HAP-1 (cell line): ENCODE data around the gene ZFP1.

Experiments
- DNase-seq, 2 experiments: peaks; one replicate each; pipeline ENCODE4 v3.0.0-alpha.2; 2016 to 2020; ENCODE audit warnings: low spot score in 2 of 2
- H3K27me3 ChIP-seq: fragments of 250-450 bp; sonication (Bioruptor Pico); 2 replicates; pipeline ENCODE4 v1.5.1; 2020; ENCODE audit warnings: low read depth, mild to moderate bottlenecking, moderate library complexity
- H3K36me3 ChIP-seq: fragments of 250-450 bp; sonication (Bioruptor Pico); replicated peaks from 2 replicates; pipeline ENCODE4 v1.5.1; 2020; ENCODE audit warnings: mild to moderate bottlenecking
- H3K4me1 ChIP-seq: fragments of 250-450 bp; sonication (Bioruptor Pico); 2 replicates; pipeline ENCODE4 v1.5.1; 2020; ENCODE audit warnings: mild to moderate bottlenecking
- H3K4me3 ChIP-seq: fragments of 250-450 bp; sonication (Bioruptor Pico); 2 replicates; pipeline ENCODE4 v1.5.1; 2020; ENCODE audit warnings: mild to moderate bottlenecking, moderate library complexity
- H3K9me3 ChIP-seq: fragments of 250-450 bp; sonication (Bioruptor Pico); 2 replicates; pipeline ENCODE4 v1.5.1; 2020; ENCODE audit warnings: mild to moderate bottlenecking, moderate library complexity
- in situ Hi-C: fragments of 300-500 bp; cut with MboI; formaldehyde crosslinking; loops from 3 replicates; pipeline ENCODE4 v1.14.3; 2020; ENCODE audit warnings: low sequenced_read_pairs, inconsistent platforms, mixed read lengths

The ZFP1 gene

GRCh38 chr16:75108792-75109731, 39.3 kb upstream of the ZFP1 start:
- Histone ChIP-seq H3K4me3 (no peak overlapping the region), H3K36me3 (no peaks in the 10 kb centered on the region), H3K27me3 (no peaks in the 10 kb centered on the region), H3K4me1 (no peaks in the 10 kb centered on the region), H3K9me3 (no peaks in the 10 kb centered on the region)
- in situ Hi-C loops = no loop called here
- no peak for DNase-seq

- no peaks in the 10 kb centered on the region for H3K36me3 ChIP-seq
- no peak for DNase-seq
- no peaks in the 10 kb centered on the region for H3K4me1 ChIP-seq
- no peak overlapping the region for H3K4me3 ChIP-seq
- no peaks in the 10 kb centered on the region for H3K9me3 ChIP-seq
- in situ Hi-C loops = no loop called here
- H3K27me3 ChIP-seq = no peaks in the 10 kb centered on the region
Observed at GRCh38 chr16:75109732-75110243, 38.5 kb upstream of the ZFP1 start.

GRCh38 chr16:75110637-75111513, 37.4 kb upstream of the ZFP1 start:
- Histone ChIP-seq H3K4me1 (no peaks in the 10 kb centered on the region), H3K9me3 (no peaks in the 10 kb centered on the region), H3K4me3 (no peak overlapping the region), H3K27me3 (no peaks in the 10 kb centered on the region), H3K36me3 (no peaks in the 10 kb centered on the region)
- in situ Hi-C loops = no loop called here
- DNase-seq = peak; percentile 80 to 88

GRCh38 chr16:75111514-75111940, 36.8 kb upstream of the ZFP1 start:
- Histone ChIP-seq H3K4me3 (no peak overlapping the region), H3K36me3 (no peaks in the 10 kb centered on the region), H3K27me3 (no peaks in the 10 kb centered on the region), H3K4me1 (peaks cover 3% of the 10 kb centered on the region), H3K9me3 (no peaks in the 10 kb centered on the region)
- no peak for DNase-seq
- in situ Hi-C loops = no loop called here

- in situ Hi-C loops = no loop called here
- Histone ChIP-seq H3K36me3 (no peaks in the 10 kb centered on the region), H3K9me3 (no peaks in the 10 kb centered on the region), H3K27me3 (no peaks in the 10 kb centered on the region), H3K4me1 (peaks cover 9% of the 10 kb centered on the region), H3K4me3 (no peak overlapping the region)
- no peak for DNase-seq
Observed at GRCh38 chr16:75111961-75112733, 36.2 kb upstream of the ZFP1 start.

GRCh38 chr16:75112734-75113491, 35.4 kb upstream of the ZFP1 start:
- Histone ChIP-seq H3K4me1 (peaks cover 9% of the 10 kb centered on the region), H3K4me3 (no peak overlapping the region), H3K9me3 (no peaks in the 10 kb centered on the region), H3K27me3 (no peaks in the 10 kb centered on the region), H3K36me3 (no peaks in the 10 kb centered on the region)
- DNase-seq = no peak
- in situ Hi-C loops = no loop called here

- in situ Hi-C loops = no loop called here
- Histone ChIP-seq H3K4me1 (peaks cover 9% of the 10 kb centered on the region), H3K4me3 (no peak overlapping the region), H3K27me3 (no peaks in the 10 kb centered on the region), H3K36me3 (no peaks in the 10 kb centered on the region), H3K9me3 (no peaks in the 10 kb centered on the region)
- DNase-seq = no peak
Observed at GRCh38 chr16:75113541-75114121, 34.7 kb upstream of the ZFP1 start.

GRCh38 chr16:75114179-75114945, 34.0 kb upstream of the ZFP1 start:
- DNase-seq = no peak
- in situ Hi-C loops = no loop called here
- no peak overlapping the region for H3K4me3 ChIP-seq
- no peaks in the 10 kb centered on the region for H3K27me3 ChIP-seq
- no peaks in the 10 kb centered on the region for H3K36me3 ChIP-seq
- no peaks in the 10 kb centered on the region for H3K9me3 ChIP-seq
- peaks cover 9% of the 10 kb centered on the region for H3K4me1 ChIP-seq

- no peak overlapping the region for H3K4me3 ChIP-seq
- H3K4me1 ChIP-seq = peaks cover 9% of the 10 kb centered on the region
- in situ Hi-C loops = no loop called here
Observed at GRCh38 chr16:75114946-75115825, 33.1 kb upstream of the ZFP1 start.

GRCh38 chr16:75116081-75116910, 32.0 kb upstream of the ZFP1 start, which contains the start of gene LDHD:
TSS of gene LDHD (minus strand) at chr16:75116780. CDS start at chr16:75116720, 60 bp downstream.
- in situ Hi-C loops = no loop called here
- peak within 1 kb of the TSS; percentile 25 for H3K4me3 ChIP-seq
- peaks cover 9% of the 10 kb centered on the region for H3K4me1 ChIP-seq
- DNase-seq = peak; percentile 67 to 85
- no peaks in the 10 kb centered on the region for H3K9me3 ChIP-seq
- no peaks in the 10 kb centered on the region for H3K36me3 ChIP-seq
- H3K27me3 ChIP-seq = no peaks in the 10 kb centered on the region

More at GRCh38 chr16:75114946-75115825, 33.1 kb upstream of the ZFP1 start:
- no peak for DNase-seq
- no peaks in the 10 kb centered on the region for H3K9me3 ChIP-seq
- no peaks in the 10 kb centered on the region for H3K27me3 ChIP-seq
- H3K36me3 ChIP-seq = no peaks in the 10 kb centered on the region
